Inferior parietal cortex (tissue), 1 donor: ENCODE measurements around the gene PTCH1.

Experiments used
- DNase-seq: peaks from one replicate; pipeline ENCODE4 v3.0.0-alpha.2; 2016; ENCODE audit errors: extremely low spot score

PTCH1 gene

GRCh38 chr9:95516734-95517558 is at the start of gene PTCH1:
Gene PTCH1 (minus strand): TSS chr9:95516971.
- no peak for DNase-seq

- no peak for DNase-seq
Observed at GRCh38 chr9:95565982-95566381, 49.2 kb upstream of the PTCH1 start.

- DNase-seq: no peak
Observed at GRCh38 chr9:95561913-95562312, 45.1 kb upstream of the PTCH1 start.

GRCh38 chr9:95557142-95557541 is 40.4 kb upstream of the PTCH1 start:
- no peak for DNase-seq

GRCh38 chr9:95556521-95556920 is 39.8 kb upstream of the PTCH1 start:
- no peak for DNase-seq

GRCh38 chr9:95552814-95553546 is 36.2 kb upstream of the PTCH1 start:
- DNase-seq: no peak

- no peak for DNase-seq
Observed at GRCh38 chr9:95552255-95552654, 35.5 kb upstream of the PTCH1 start.

- no peak for DNase-seq
Observed at GRCh38 chr9:95551406-95551805, 34.6 kb upstream of the PTCH1 start.

GRCh38 chr9:95545831-95546567 is 29.2 kb upstream of the PTCH1 start:
- DNase-seq: no peak

- DNase-seq: no peak
Observed at GRCh38 chr9:95533996-95534680, 17.4 kb upstream of the PTCH1 start.

- DNase-seq: no peak
Observed at GRCh38 chr9:95529910-95530309, 13.1 kb upstream of the PTCH1 start.

- peak; percentile 25 for DNase-seq
Observed at GRCh38 chr9:95528908-95529502, 12.2 kb upstream of the PTCH1 start.

- DNase-seq: no peak
Observed at GRCh38 chr9:95522871-95523370, 6.2 kb upstream of the PTCH1 start.

GRCh38 chr9:95521699-95522098 is 4.9 kb upstream of the PTCH1 start:
- no peak for DNase-seq

- DNase-seq: no peak
Observed at GRCh38 chr9:95517559-95518425, 1.0 kb upstream of the PTCH1 start.

- no peak for DNase-seq
Observed at GRCh38 chr9:95516221-95516733, 494 bp downstream of the PTCH1 start.

- DNase-seq: no peak
Observed at GRCh38 chr9:95515272-95516113, 1.3 kb downstream of the PTCH1 start.

- no peak for DNase-seq
Observed at GRCh38 chr9:95514342-95514741, 2.4 kb downstream of the PTCH1 start.

- no peak for DNase-seq
Observed at GRCh38 chr9:95513711-95514110, 3.1 kb downstream of the PTCH1 start.
